Thyroid gland (tissue), 4 donors: ENCODE data around the gene SLC44A1. TPM values are rescaled to one million over a fixed set of nuclear protein-coding genes. Genes with fewer than 3 reads are reported as not detected.
A peak's percentile ranks its signal among the peaks of the same experiment; 100 is the strongest.
"Not testable (repeated sequence)": the region's sequence is repeated elsewhere in the genome, so short reads cannot be mapped to it uniquely, and the experiment has no call there.

ENCODE experiments used
- DNase-seq, 2 donors: peaks; one replicate each; pipeline ENCODE4 v3.0.0-alpha.2; 2019
- H3K27ac ChIP-seq, 3 donors: fragments of 200-600 bp; sonication (generic); 1 replicate in 2 of 3; 2 replicates in 1 of 3; pipeline ENCODE4 v1.5.1; 2016 to 2019; ENCODE audit warnings: mild to moderate bottlenecking in 1 of 3, moderate library complexity in 1 of 3
- H3K27me3 ChIP-seq: fragments of 200-600 bp; sonication (generic); one replicate; pipeline ENCODE4 v1.5.1; 2019
- H3K36me3 ChIP-seq, 2 donors: fragments of 200-600 bp; sonication (generic); one replicate each; pipeline ENCODE4 v1.5.1; 2016 to 2019
- H3K4me1 ChIP-seq, 2 donors: fragments of 200-600 bp; sonication (generic); one replicate each; pipeline ENCODE4 v1.5.1; 2017 to 2019
- H3K4me3 ChIP-seq, 3 donors: fragments of 200-600 bp; sonication (generic); replicated peaks in 1 of 3; 1 replicate in 2 of 3; 2 replicates in 1 of 3; pipeline ENCODE4 v1.5.1; 2016; ENCODE audit warnings: mild to moderate bottlenecking in 1 of 3
- H3K9me3 ChIP-seq: fragments of 200-600 bp; sonication (generic); one replicate; pipeline ENCODE4 v1.5.1; 2017
- POLR2A ChIP-seq, 2 donors: fragments of 450-650 bp; IDR thresholded peaks; one replicate each; pipeline ENCODE4 v1.6.1; 2017; ENCODE audit warnings: antibody characterized with exemption in 2 of 2, mild to moderate bottlenecking in 2 of 2, moderate library complexity in 1 of 2
- WGBS, 2 donors: methylation state at CpG; one replicate each; pipeline ENCODE4 v1.1.5; 2017; 5-methylcytosine and 5-hydroxymethylcytosine counted together
- intact Hi-C: fragments of 100-400 bp; cut with DNase I; formaldehyde crosslinking; loops from one replicate; pipeline ENCODE4 v1.15.1; 2023
- total RNA-seq, 4 donors: library from RNA; depleted of rRNA; stranded (reverse); fragments of >200 nt; gene quantifications; one replicate each; pipeline ENCODE4 v1.2.3, GENCODE V29; 2016
- TF ChIP-seq, protein P1 (sequence below), 6 experiments: fragments of 200-600 bp in 3 of 6; fragments of 450-650 bp in 3 of 6; sonication (generic) in 3 of 6; IDR thresholded peaks; one replicate each; pipeline ENCODE4 v1.5.1; 2016 to 2019; ENCODE audit warnings: antibody characterized with exemption in 6 of 6, mild to moderate bottlenecking in 2 of 6, inconsistent platforms in 1 of 6, moderate library complexity in 1 of 6

The SLC44A1 gene
- total RNA-seq, 4 donors from 2014 or later = 102 to 144 (median 132) TPM

DNA sequence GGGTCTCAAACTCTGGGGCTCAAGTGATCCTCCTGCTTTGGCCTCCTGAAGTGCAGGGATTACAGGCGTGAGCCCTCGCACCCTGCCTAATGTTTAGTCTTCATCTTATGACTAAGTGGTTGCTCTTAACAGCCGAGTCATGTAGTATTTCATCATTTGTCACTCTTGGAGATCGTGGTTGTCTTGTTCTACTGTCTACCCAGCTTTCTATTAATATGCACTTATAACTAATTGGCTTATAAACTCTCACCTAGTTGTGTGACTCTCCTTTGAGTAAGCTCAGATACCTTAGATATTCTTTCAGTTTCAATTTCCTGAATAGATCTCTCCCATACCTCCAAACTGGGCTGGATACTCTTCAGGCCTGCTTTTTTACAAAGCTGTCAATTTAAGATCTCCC lies 19.9 kb downstream of the SLC44A1 start:
- TF ChIP-seq, protein P1, sequence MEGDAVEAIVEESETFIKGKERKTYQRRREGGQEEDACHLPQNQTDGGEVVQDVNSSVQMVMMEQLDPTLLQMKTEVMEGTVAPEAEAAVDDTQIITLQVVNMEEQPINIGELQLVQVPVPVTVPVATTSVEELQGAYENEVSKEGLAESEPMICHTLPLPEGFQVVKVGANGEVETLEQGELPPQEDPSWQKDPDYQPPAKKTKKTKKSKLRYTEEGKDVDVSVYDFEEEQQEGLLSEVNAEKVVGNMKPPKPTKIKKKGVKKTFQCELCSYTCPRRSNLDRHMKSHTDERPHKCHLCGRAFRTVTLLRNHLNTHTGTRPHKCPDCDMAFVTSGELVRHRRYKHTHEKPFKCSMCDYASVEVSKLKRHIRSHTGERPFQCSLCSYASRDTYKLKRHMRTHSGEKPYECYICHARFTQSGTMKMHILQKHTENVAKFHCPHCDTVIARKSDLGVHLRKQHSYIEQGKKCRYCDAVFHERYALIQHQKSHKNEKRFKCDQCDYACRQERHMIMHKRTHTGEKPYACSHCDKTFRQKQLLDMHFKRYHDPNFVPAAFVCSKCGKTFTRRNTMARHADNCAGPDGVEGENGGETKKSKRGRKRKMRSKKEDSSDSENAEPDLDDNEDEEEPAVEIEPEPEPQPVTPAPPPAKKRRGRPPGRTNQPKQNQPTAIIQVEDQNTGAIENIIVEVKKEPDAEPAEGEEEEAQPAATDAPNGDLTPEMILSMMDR (IDR thresholded peaks at IDR 0.05) = no peak
- no peak for TF ChIP-seq POLR2A (IDR thresholded peaks at IDR 0.05)
- no peak for DNase-seq
- peaks cover 42 to 43% of the 10 kb centered on the region in 2 donors for H3K4me1 ChIP-seq
- intact Hi-C loops = no loop called here
- no peaks in the 10 kb centered on the region for H3K36me3 ChIP-seq
- no peak overlapping the region for H3K4me3 ChIP-seq
- no peaks in the 10 kb centered on the region for H3K27me3 ChIP-seq
- 88 to 95% methylated on average over 4 of the region's 4 CpGs for WGBS, 2 donors
- no peaks in the 10 kb centered on the region for H3K9me3 ChIP-seq
- H3K27ac ChIP-seq = no peak overlapping the region

DNA sequence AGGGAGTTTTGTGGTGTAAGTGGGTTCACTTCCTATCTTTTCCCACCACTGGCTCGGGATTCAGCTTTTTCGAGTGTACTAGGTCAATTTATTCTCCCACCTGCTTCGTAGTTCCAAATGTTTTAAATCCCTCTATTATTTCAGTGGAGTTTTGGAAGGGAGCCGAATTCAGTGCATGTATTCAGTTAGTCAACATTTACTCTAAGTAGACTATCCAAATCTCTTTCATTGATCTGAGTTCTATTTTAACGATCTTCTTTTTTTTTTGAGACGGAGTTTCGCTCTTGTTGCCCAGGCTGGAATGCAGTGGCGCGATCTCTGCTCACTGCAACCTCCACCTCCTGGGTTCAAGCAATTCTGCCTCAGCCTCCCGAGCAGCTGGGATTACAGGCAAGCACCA lies 23.8 kb downstream of the SLC44A1 start:
- 96% methylated on average over 10 of the region's 10 CpGs for WGBS, 2 donors

DNA sequence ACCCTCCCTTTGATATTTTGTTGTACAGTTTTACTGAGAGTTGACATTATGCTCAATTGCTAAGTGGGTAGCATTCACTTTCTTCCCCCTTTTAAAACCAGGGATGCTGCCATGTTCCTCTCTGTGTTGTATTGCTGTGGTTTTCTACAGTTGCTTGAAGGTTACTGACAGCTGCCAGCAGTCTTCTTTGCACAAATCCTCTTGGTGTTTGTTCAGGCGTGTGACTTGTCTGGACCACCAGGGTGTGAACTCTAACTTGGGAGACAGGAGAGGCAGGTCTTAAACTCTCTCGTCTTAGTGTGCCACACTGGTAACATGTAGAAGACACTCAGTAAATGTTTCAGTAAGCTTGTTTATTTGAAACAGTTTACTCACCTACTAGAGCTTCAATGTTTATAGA lies 25.1 kb downstream of the SLC44A1 start:
- TF ChIP-seq, protein P1 (IDR thresholded peaks at IDR 0.05) = no peak
- TF ChIP-seq POLR2A (IDR thresholded peaks at IDR 0.05) = no peak
- 77 to 80% methylated on average over 2 of the region's 2 CpGs for WGBS, 2 donors
- no peak overlapping the region for H3K27ac ChIP-seq

More for the DNA sequence above, 23.8 kb downstream of the SLC44A1 start:
- H3K27me3 ChIP-seq, H3K4me3 ChIP-seq, DNase-seq, H3K36me3 ChIP-seq, H3K9me3 ChIP-seq, H3K27ac ChIP-seq, intact Hi-C loops: not testable (repeated sequence)
- peaks cover 16 to 17% of the 10 kb centered on the region in 2 donors for H3K4me1 ChIP-seq

GRCh38 chr9:105270711-105271110 lies 26.3 kb downstream of the SLC44A1 start:
- H3K36me3 ChIP-seq = no peaks in the 10 kb centered on the region
- TF ChIP-seq, protein P1 (IDR thresholded peaks at IDR 0.05) = no peak
- no peak for TF ChIP-seq POLR2A (IDR thresholded peaks at IDR 0.05)
- H3K27me3 ChIP-seq = no peaks in the 10 kb centered on the region
- WGBS, 2 donors = 64 to 69% methylated on average over 4 of the region's 4 CpGs
- no peak for DNase-seq
- H3K4me3 ChIP-seq = no peak overlapping the region
- no peak overlapping the region for H3K27ac ChIP-seq
- peaks cover 7 to 18% of the 10 kb centered on the region in 2 donors for H3K4me1 ChIP-seq
- intact Hi-C loops = no loop called here
- no peaks in the 10 kb centered on the region for H3K9me3 ChIP-seq

More for the DNA sequence above, 25.1 kb downstream of the SLC44A1 start:
- Histone ChIP-seq H3K4me3 (no peak overlapping the region), H3K4me1 (peaks cover 12 to 13% of the 10 kb centered on the region in 2 donors), H3K36me3 (no peaks in the 10 kb centered on the region), H3K27me3 (no peaks in the 10 kb centered on the region), H3K9me3 (no peaks in the 10 kb centered on the region)
- no peak for DNase-seq
- intact Hi-C loops = no loop called here

- no peaks in the 10 kb centered on the region for H3K27me3 ChIP-seq
- H3K36me3 ChIP-seq = no peaks in the 10 kb centered on the region
- intact Hi-C loops = no loop called here
- H3K4me1 ChIP-seq = peaks cover 21 to 40% of the 10 kb centered on the region in 2 donors
- WGBS, 2 donors = 96% methylated on average over 1 of the region's 1 CpG
- DNase-seq = no peak
- no peak overlapping the region for H3K27ac ChIP-seq
- H3K9me3 ChIP-seq = no peaks in the 10 kb centered on the region
- TF ChIP-seq, protein P1 (IDR thresholded peaks at IDR 0.05) = no peak
- TF ChIP-seq POLR2A (IDR thresholded peaks at IDR 0.05) = no peak
- no peak overlapping the region for H3K4me3 ChIP-seq
Observed at GRCh38 chr9:105273731-105274130, 29.3 kb downstream of the SLC44A1 start.

DNA sequence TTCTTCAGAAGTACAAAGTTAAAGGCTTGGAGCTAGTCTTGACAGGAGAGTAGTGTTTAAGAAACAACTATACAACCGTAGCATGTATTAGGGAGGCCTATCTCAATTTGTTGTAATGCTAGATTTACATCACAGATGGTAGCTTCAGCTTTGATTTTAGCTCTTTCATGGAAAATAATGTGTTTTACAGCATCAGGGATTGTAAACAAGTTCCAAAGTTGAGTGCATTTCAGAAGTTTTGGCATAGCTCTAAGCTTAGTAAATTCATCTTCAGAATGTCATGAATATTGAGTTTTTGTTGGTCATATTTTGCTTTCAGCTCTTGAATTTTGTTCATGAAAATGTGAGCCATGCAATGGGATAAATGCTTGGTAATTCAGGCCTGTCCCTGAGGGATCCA lies 30.7 kb downstream of the SLC44A1 start:
- no peak overlapping the region for H3K4me3 ChIP-seq
- no peaks in the 10 kb centered on the region for H3K9me3 ChIP-seq
- intact Hi-C loops = no loop called here
- no peaks in the 10 kb centered on the region for H3K27me3 ChIP-seq
- no peak for TF ChIP-seq POLR2A (IDR thresholded peaks at IDR 0.05)
- TF ChIP-seq, protein P1 (IDR thresholded peaks at IDR 0.05) = no peak
- DNase-seq = no peak
- H3K27ac ChIP-seq = peak overlapping the region in 1 of 3 donors; percentile 20
- H3K4me1 ChIP-seq = peaks cover 16 to 34% of the 10 kb centered on the region in 2 donors
- no peaks in the 10 kb centered on the region for H3K36me3 ChIP-seq
- whole genome bisulfite sequencing, 2 donors = 93 to 100% methylated on average over 1 of the region's 1 CpG
